Astrocyte of the spinal cord (primary cell): ENCODE results near the gene RECQL5.
A peak's percentile ranks its signal among the peaks of the same experiment; 100 is the strongest.

ENCODE experiments used
- DNase-seq: peaks from one replicate; pipeline ENCODE4 v3.0.0; 2011; ENCODE audit warnings: low read depth, low spot score
- H3K4me3 ChIP-seq: 2 replicates; pipeline ENCODE4 v1.5.1; 2011; ENCODE audit warnings: low read depth, mild to moderate bottlenecking, low read length, moderate library complexity
- CTCF ChIP-seq: IDR thresholded peaks from 2 replicates; pipeline ENCODE4 v1.5.1; 2012; ENCODE audit warnings: low read depth, mild to moderate bottlenecking, low read length, inconsistent platforms
- in situ Hi-C: cut with HindIII; loops from 2 replicates; pipeline ENCODE4 v1.10.0; 2017; ENCODE audit warnings: low sequenced_read_pairs

Gene RECQL5

GRCh38 chr17:75703191-75703590 is 36.2 kb upstream of the RECQL5 start:
- no peak overlapping the region for H3K4me3 ChIP-seq
- no peak for DNase-seq
- in situ Hi-C loops: no loop called here
- TF ChIP-seq CTCF: no peak

DNA sequence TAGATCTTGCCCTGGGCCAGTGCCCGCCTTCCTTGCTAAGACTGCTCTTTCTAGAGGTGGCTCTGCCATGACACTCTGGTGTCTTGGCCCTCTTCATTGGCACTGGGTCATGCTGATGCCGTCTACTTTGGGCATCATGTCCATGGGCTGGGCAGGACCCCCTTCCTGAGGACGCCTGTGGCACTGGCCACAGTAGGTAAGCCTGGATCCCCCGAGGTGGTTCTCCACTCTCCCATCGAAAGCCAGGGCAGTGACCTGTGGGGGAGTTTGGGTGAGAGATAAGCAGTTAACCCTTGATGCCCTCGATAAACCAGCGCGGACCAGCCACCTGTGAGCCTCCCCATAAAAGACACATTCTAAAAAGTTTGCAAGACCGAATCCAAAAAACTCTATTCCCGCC is 34.3 kb upstream of the RECQL5 start:
- TF ChIP-seq CTCF: no peak
- DNase-seq: no peak
- in situ Hi-C loops: no loop called here
- no peak overlapping the region for H3K4me3 ChIP-seq

- in situ Hi-C loops: no loop called here
These were observed 31.7 kb upstream of the RECQL5 start for GRCh38 chr17:75698659-75699058.

DNA sequence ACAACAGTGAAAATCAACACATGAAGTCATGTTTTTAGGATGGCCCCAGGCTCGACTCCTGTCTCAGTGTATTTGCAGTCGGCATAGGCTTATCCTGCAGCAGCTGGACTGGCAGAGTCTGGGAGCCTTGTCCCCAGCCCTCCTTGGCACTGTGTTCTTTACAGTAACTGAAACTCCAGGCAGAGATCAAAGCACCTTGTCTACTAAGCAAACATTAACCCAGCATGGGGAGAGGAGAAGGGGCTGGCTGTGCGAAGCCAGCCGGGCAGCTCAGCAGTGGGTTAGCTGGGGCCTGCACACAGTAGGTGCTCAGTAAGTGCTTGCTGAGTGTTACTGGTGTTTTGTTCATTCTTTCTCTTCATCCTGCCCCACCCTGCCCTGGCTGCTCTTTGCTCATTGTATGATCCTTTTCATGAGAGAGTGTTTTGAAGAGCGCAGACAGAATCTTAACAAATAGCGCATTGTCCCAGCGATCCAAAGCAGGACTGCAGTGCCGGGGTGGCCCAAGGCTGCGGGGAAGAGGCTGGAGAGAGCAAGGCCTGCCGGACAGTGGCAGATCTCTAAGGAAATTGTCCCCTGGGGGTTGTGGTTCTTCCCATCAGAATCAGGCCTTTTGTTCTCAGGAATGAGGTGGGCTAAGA is 30.8 kb upstream of the RECQL5 start:
- in situ Hi-C loops: no loop called here
- no peak for DNase-seq
- H3K4me3 ChIP-seq: no peak overlapping the region
- TF ChIP-seq CTCF: no peak

More at GRCh38 chr17:75698659-75699058, 31.7 kb upstream of the RECQL5 start:
- no peak for DNase-seq
- H3K4me3 ChIP-seq: no peak overlapping the region
- TF ChIP-seq CTCF: no peak

- no peak for DNase-seq
- no peak for TF ChIP-seq CTCF
- no peak overlapping the region for H3K4me3 ChIP-seq
- in situ Hi-C loops: no loop called here
These were observed 28.9 kb upstream of the RECQL5 start for GRCh38 chr17:75695830-75696271.

- DNase-seq: peak; percentile 52
- in situ Hi-C loops: no loop called here
- no peak for TF ChIP-seq CTCF
These were observed 28.3 kb upstream of the RECQL5 start for GRCh38 chr17:75695141-75695829.

More at GRCh38 chr17:75695141-75695829, 28.3 kb upstream of the RECQL5 start:
- no peak overlapping the region for H3K4me3 ChIP-seq
